ENCODE results near the gene DCUN1D2.

DNA sequence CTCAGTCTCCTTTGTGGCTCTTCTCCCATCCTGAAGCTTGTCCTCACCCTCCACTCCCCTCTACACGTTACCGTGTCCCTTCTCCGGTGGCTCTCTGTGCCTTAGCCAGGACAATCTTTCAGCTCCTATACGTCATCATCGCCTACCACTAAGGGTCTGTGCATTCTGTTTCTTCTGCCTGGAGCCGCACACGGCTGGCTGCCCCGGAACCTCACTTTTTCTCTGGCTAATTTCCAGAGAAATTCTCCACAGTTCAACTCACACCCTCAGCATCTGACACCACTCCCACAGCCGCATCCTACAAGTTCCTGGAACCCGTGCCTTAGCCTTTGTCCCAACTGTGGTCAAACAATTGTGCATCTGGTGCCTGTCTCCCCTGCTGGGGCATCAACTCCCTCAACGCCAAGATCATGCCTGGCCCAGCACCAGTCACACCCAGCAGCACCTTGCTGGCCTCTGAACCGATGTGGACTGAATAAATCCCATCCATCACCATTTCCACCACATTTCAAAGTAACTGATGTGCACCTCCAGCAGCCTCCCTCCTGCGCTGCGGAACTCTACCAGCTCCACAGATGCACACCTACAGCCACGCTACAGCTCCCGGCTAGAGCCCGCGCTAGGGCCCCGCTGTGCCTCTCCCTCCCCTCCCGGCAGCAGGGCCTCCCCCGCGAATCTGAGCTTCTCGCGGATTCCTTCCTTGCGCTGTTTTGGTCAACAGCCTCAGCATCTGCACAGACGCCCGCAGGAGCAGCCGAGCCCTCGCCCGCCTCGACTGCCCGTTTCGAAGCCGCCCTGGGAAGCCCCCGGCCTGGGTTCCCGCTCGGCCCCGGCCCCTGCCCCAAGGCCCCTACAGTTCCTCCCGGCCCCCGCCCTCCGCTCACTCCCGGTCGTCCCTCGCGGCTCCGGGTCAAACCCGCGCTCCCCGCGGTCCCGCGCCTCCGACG lies 689 bp downstream of the DCUN1D2 start:
- TF ChIP-seq, protein P1, sequence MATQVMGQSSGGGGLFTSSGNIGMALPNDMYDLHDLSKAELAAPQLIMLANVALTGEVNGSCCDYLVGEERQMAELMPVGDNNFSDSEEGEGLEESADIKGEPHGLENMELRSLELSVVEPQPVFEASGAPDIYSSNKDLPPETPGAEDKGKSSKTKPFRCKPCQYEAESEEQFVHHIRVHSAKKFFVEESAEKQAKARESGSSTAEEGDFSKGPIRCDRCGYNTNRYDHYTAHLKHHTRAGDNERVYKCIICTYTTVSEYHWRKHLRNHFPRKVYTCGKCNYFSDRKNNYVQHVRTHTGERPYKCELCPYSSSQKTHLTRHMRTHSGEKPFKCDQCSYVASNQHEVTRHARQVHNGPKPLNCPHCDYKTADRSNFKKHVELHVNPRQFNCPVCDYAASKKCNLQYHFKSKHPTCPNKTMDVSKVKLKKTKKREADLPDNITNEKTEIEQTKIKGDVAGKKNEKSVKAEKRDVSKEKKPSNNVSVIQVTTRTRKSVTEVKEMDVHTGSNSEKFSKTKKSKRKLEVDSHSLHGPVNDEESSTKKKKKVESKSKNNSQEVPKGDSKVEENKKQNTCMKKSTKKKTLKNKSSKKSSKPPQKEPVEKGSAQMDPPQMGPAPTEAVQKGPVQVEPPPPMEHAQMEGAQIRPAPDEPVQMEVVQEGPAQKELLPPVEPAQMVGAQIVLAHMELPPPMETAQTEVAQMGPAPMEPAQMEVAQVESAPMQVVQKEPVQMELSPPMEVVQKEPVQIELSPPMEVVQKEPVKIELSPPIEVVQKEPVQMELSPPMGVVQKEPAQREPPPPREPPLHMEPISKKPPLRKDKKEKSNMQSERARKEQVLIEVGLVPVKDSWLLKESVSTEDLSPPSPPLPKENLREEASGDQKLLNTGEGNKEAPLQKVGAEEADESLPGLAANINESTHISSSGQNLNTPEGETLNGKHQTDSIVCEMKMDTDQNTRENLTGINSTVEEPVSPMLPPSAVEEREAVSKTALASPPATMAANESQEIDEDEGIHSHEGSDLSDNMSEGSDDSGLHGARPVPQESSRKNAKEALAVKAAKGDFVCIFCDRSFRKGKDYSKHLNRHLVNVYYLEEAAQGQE (IDR thresholded peaks at IDR 0.05; ENCODE audit: low read depth, low read length): no peak
- TF ChIP-seq SMARCA5 (IDR thresholded peaks at IDR 0.05) (no peak), SMC3 (IDR thresholded peaks at IDR 0.05; ENCODE audit: borderline replicate concordance, low read length) (no peak)
- TF ChIP-seq, protein P2, sequence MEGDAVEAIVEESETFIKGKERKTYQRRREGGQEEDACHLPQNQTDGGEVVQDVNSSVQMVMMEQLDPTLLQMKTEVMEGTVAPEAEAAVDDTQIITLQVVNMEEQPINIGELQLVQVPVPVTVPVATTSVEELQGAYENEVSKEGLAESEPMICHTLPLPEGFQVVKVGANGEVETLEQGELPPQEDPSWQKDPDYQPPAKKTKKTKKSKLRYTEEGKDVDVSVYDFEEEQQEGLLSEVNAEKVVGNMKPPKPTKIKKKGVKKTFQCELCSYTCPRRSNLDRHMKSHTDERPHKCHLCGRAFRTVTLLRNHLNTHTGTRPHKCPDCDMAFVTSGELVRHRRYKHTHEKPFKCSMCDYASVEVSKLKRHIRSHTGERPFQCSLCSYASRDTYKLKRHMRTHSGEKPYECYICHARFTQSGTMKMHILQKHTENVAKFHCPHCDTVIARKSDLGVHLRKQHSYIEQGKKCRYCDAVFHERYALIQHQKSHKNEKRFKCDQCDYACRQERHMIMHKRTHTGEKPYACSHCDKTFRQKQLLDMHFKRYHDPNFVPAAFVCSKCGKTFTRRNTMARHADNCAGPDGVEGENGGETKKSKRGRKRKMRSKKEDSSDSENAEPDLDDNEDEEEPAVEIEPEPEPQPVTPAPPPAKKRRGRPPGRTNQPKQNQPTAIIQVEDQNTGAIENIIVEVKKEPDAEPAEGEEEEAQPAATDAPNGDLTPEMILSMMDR (IDR thresholded peaks at IDR 0.05 in 2 of 3, conservative IDR thresholded peaks at IDR 0.05 in 1 of 3; ENCODE audit: control insufficient read depth in 2 of 3, extremely low read depth in 1 of 3, insufficient read depth in 1 of 3, low read depth in 3 of 3, low read length in 3 of 3): no peak
